ENCODE results near the gene ANKS1A. TPM values are rescaled to one million over a fixed set of nuclear protein-coding genes. Genes with fewer than 3 reads are reported as not detected.

The ANKS1A gene
- total and polyA plus RNA-seq, 2 experiments from 2014 or later: 3.2 to 4.4 TPM

DNA sequence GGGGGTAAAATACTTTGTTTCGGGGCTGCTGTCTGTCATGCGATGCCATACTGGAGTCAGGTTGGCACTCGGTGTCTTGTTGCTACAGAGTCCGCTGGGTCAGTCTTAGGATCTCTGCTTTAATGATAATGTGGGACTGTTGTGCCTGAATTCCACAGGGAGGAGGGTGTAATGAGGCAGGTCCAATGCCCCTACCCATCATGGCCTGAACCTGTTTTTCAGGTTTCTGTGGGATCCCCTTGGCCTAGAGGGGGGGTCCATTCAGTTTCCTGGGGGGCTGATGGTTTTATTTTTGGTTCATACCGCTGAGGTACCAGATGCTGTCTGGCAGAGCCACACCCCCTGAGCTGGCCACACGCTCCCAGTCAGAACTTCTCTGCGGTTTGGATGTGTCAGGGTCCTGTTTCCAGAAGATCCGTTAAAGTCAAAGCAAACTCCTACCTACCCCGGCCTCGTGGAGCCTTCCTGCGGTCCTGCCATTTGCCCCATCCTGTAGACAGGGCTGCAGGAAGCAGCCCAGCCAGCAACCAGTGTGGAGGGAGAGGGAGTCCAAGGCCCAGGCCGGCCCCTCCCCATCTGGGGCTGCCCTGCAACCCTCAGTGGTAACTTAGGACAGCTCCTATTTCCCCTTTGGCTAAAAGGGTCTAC is 182.4 kb downstream of the ANKS1A start:
- no peak overlapping the region for H3K4me2 ChIP-seq (ENCODE audit: unreplicated experiment)
- no peaks in the 10 kb centered on the region for H3K4me1 ChIP-seq (ENCODE audit: insufficient read depth)
- no peak overlapping the region for H3K27ac ChIP-seq
- H2AFZ ChIP-seq: no peak overlapping the region
- H4K20me1 ChIP-seq (ENCODE audit: insufficient read depth): no peaks in the 10 kb centered on the region
- H3F3A ChIP-seq (ENCODE audit: insufficient read depth): no peaks in the 10 kb centered on the region
- in situ Hi-C loops (cut with MboI): no loop called here
- H3K9ac ChIP-seq: no peak overlapping the region
- H3K4me3 ChIP-seq: no peak overlapping the region
- WGBS, 2 experiments (ENCODE audit: low coverage in 1 of 2, low lambda C conversion rate in 2 of 2, missing lambda C conversion rate in 2 of 2): 53 to 54% methylated on average over 12 of the region's 12 CpGs
- DNase-seq: peak; percentile 55
- no peaks in the 10 kb centered on the region for H3K27me3 ChIP-seq (replicated peaks; ENCODE audit: insufficient read depth)
- H3K9me2 ChIP-seq (ENCODE audit: insufficient read depth): no peaks in the 10 kb centered on the region
- H3K9me3 ChIP-seq (ENCODE audit: low read depth): no peaks in the 10 kb centered on the region
- H3K36me3 ChIP-seq (ENCODE audit: low read depth): no peaks in the 10 kb centered on the region
- H3K79me2 ChIP-seq (ENCODE audit: insufficient read depth): no peaks in the 10 kb centered on the region
- TF ChIP-seq EZH2 (IDR thresholded peaks at IDR 0.05; ENCODE audit: insufficient read depth, poor library complexity, severe bottlenecking) (no peak), EZH2phosphoT487 (IDR thresholded peaks at IDR 0.05; ENCODE audit: insufficient read depth, low read depth) (no peak)

DNA sequence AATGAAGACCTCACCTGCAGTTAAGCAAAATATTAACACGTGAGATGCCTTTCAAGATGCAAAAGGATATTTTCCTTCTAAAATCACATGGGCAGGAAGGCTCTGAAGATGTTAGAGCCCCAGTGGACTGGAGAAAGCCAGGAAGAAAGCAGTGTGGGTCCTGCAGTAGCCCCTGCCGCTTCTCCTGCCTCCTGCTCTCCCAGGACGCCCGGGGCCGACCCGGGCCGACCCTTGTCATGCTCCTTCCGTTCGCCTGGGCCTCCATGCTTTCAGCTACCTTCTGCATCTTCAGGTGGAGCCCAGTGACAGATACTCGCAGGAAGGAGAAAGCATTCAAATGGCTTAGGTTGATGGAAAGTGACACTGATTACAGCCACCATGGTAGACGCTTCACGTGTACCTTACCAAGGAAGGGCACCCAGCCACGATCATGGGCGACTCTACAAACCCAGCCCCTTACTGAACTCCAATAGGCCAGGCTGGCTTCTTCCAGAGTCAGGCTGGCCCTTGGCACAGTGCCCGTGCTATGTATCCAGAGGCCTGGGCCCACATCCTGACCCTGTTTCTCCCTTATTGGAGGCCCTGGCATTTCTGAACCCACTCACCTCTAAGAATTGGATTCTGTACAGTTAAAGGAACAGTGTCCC is 183.1 kb downstream of the ANKS1A start:
- no peak for TF ChIP-seq EZH2 (IDR thresholded peaks at IDR 0.05; ENCODE audit: insufficient read depth, poor library complexity, severe bottlenecking)
- in situ Hi-C loops (cut with MboI): no loop called here
- Histone ChIP-seq H3K79me2 (ENCODE audit: insufficient read depth) (no peaks in the 10 kb centered on the region), H3K9me2 (ENCODE audit: insufficient read depth) (no peaks in the 10 kb centered on the region), H3F3A (ENCODE audit: insufficient read depth) (no peaks in the 10 kb centered on the region), H3K4me1 (ENCODE audit: insufficient read depth) (no peaks in the 10 kb centered on the region), H2AFZ (no peak overlapping the region), H3K27ac (no peak overlapping the region), H3K27me3 (replicated peaks; ENCODE audit: insufficient read depth) (no peaks in the 10 kb centered on the region), H3K4me3 (no peak overlapping the region), H3K9me3 (ENCODE audit: low read depth) (no peaks in the 10 kb centered on the region), H3K36me3 (ENCODE audit: low read depth) (no peaks in the 10 kb centered on the region), H3K4me2 (ENCODE audit: unreplicated experiment) (no peak overlapping the region), H4K20me1 (ENCODE audit: insufficient read depth) (no peaks in the 10 kb centered on the region), H3K9ac (no peak overlapping the region)
- WGBS, 2 experiments (ENCODE audit: low coverage in 1 of 2, low lambda C conversion rate in 2 of 2, missing lambda C conversion rate in 2 of 2): 64 to 68% methylated on average over 14 to 15 of the region's 15 CpGs
- no peak for DNase-seq

GRCh38 chr6:35072698-35073055 is 183.6 kb downstream of the ANKS1A start:
- DNase-seq: no peak
- H3K27ac ChIP-seq: no peak overlapping the region
- no peak overlapping the region for H3K4me3 ChIP-seq
- H3K9me3 ChIP-seq (ENCODE audit: low read depth): no peaks in the 10 kb centered on the region
- no peaks in the 10 kb centered on the region for H4K20me1 ChIP-seq (ENCODE audit: insufficient read depth)
- no peak for TF ChIP-seq EZH2phosphoT487 (IDR thresholded peaks at IDR 0.05; ENCODE audit: insufficient read depth, low read depth)
- TF ChIP-seq EZH2 (IDR thresholded peaks at IDR 0.05; ENCODE audit: insufficient read depth, poor library complexity, severe bottlenecking): no peak
- no peak overlapping the region for H2AFZ ChIP-seq
- H3K4me2 ChIP-seq (ENCODE audit: unreplicated experiment): no peak overlapping the region
- H3K36me3 ChIP-seq (ENCODE audit: low read depth): no peaks in the 10 kb centered on the region
- H3K9me2 ChIP-seq (ENCODE audit: insufficient read depth): no peaks in the 10 kb centered on the region
- in situ Hi-C loops (cut with MboI): no loop called here
- H3K4me1 ChIP-seq (ENCODE audit: insufficient read depth): no peaks in the 10 kb centered on the region
- no peaks in the 10 kb centered on the region for H3K79me2 ChIP-seq (ENCODE audit: insufficient read depth)
- WGBS, 2 experiments (ENCODE audit: low coverage in 1 of 2, low lambda C conversion rate in 2 of 2, missing lambda C conversion rate in 2 of 2): 95 to 96% methylated on average over 9 of the region's 9 CpGs
- no peak overlapping the region for H3K9ac ChIP-seq
- H3K27me3 ChIP-seq (replicated peaks; ENCODE audit: insufficient read depth): no peaks in the 10 kb centered on the region
- H3F3A ChIP-seq (ENCODE audit: insufficient read depth): no peaks in the 10 kb centered on the region

- Histone ChIP-seq H3K27ac (no peak overlapping the region), H2AFZ (no peak overlapping the region), H3K27me3 (replicated peaks; ENCODE audit: insufficient read depth) (no peaks in the 10 kb centered on the region), H3K36me3 (ENCODE audit: low read depth) (no peaks in the 10 kb centered on the region), H3K9me3 (ENCODE audit: low read depth) (no peaks in the 10 kb centered on the region), H3K4me1 (ENCODE audit: insufficient read depth) (no peaks in the 10 kb centered on the region), H3K9me2 (ENCODE audit: insufficient read depth) (no peaks in the 10 kb centered on the region), H3K79me2 (ENCODE audit: insufficient read depth) (no peaks in the 10 kb centered on the region), H3F3A (ENCODE audit: insufficient read depth) (no peaks in the 10 kb centered on the region), H4K20me1 (ENCODE audit: insufficient read depth) (no peaks in the 10 kb centered on the region), H3K4me2 (ENCODE audit: unreplicated experiment) (no peak overlapping the region), H3K4me3 (no peak overlapping the region), H3K9ac (no peak overlapping the region)
- in situ Hi-C loops (cut with MboI): no loop called here
- 92% methylated on average over 10 of the region's 10 CpGs for WGBS, 2 experiments (ENCODE audit: low coverage in 1 of 2, low lambda C conversion rate in 2 of 2, missing lambda C conversion rate in 2 of 2)
- no peak for DNase-seq
- TF ChIP-seq EZH2 (IDR thresholded peaks at IDR 0.05; ENCODE audit: insufficient read depth, poor library complexity, severe bottlenecking): no peak
- TF ChIP-seq EZH2phosphoT487 (IDR thresholded peaks at IDR 0.05; ENCODE audit: insufficient read depth, low read depth): no peak
Measured at GRCh38 chr6:35073211-35073610, 184.2 kb downstream of the ANKS1A start.
